ENCODE measurements around the gene MBLAC1.

GRCh38 chr7:100166970-100167911, 40.5 kb downstream of the MBLAC1 start:
- TF ChIP-seq CTCF (IDR thresholded peaks at IDR 0.05) (no peak), POLR2AphosphoS5 (IDR thresholded peaks at IDR 0.05) (no peak), POLR2A (IDR thresholded peaks at IDR 0.05; ENCODE audit: low read depth) (no peak)
